Placental pericyte (primary cell): ENCODE data around the gene LCE3D. TPM values are rescaled to one million over a fixed set of nuclear protein-coding genes. Genes with fewer than 3 reads are reported as not detected.

Source experiments
- small RNA-seq: library from RNA; depleted of rRNA; stranded (forward); fragments of <200 nt; gene quantifications from one replicate; pipeline ENCODE3, GENCODE V24; 2012; ENCODE audit warnings: low replicate concordance
- total RNA-seq: library from RNA; depleted of rRNA; stranded (reverse); fragments of >200 nt; gene quantifications from 2 replicates; pipeline ENCODE4 v1.2.3, GENCODE V29; 2012

LCE3D gene, protein sequence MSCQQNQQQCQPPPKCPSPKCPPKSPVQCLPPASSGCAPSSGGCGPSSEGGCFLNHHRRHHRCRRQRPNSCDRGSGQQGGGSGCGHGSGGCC
- not detected in 2 replicates for total RNA-seq

DNA sequence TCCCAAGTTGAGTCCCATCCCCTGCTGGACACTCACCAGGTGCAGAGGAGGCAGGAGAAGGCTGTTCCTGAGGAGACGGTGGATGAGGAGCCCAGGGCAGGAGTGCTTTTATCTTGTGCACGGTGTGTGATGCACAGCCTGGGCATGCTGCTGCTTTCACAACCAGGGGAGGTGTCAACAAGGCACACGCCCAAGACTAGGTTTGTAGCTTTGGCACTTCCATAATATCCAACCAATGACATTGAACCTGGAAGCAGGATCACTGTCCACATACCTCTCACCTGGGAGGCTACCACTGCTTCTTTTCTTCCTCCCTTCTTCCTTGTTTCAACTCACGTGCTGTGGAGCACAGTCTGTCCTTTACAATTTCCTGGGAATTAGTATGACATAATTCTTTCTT, at the start of gene LCE3D:
TSS of gene LCE3D (minus strand) at position 84 of the 400 bp plus-strand sequence. CDS start 580 bp downstream, outside the sequence.

DNA sequence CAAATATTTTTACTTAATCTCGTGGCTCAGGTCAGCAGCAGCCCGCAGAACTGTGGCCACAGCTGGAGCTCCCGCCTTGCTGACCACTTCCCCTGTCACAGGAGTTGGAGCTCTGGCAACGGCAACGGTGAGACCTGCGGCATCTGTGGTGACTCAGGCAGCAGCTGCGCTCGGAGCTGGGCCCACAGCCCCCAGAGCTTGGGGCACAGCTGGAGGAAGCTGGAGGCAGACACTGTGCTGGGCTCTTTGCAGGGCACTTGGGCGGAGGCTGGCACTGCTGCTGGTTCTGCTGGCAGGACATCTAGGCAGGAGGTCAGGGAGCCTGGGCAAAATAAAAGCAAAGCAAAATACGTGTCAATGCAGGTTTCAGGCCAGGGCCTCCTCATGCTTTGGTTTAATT, 42.5 kb upstream of the LCE3D start, which contains the start of gene LCE3A:
TSS of gene LCE3A (minus strand) at position 301 of the 400 bp plus-strand sequence. CDS start at position 301, 0 bp downstream.

DNA sequence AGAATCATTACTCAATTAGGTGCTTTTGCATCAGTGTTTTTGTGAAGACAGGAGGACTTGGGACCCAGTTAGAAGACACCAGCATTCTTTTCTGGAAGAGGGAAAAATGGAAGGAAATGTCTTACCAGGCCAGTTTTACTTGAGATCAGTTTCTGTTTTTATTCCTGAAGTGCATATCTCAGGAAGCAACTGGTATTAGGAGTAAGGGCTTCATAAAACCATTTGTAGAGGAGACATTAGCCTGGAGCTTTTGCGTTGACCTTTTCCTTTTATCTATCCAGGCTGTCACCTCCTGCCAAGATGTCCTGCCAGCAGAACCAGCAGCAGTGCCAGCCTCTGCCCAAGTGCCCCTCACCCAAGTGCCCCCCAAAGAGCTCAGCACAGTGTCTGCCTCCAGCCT, 33.2 kb upstream of the LCE3D start, which contains the start of gene LCE3B:
TSS of gene LCE3B (plus strand) at position 301 of the 400 bp plus-strand sequence. CDS start at position 301, 0 bp downstream.

DNA sequence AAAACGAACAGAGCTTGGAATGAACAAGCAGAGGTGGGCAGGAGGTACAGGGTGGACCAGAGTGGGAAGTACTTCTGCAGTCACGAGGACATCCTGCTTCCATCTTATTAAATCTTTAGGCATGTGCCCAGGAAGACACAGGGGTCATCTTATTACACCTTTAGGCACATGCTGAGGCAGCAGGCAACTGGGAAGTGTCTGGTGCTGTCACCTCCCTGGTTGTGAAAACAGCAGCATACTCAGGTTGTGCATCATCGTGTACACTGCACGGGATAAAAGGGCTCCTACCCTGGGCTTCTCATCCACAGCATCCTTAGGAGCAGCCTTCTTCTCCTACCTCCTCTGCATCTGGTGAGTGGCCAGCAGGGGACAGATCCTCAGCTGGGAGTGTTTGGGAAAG, 19.6 kb upstream of the LCE3D start, which contains the start of gene LCE3C:
TSS of gene LCE3C (plus strand) at position 301 of the 400 bp plus-strand sequence. CDS start 498 bp downstream, outside the sequence.

DNA sequence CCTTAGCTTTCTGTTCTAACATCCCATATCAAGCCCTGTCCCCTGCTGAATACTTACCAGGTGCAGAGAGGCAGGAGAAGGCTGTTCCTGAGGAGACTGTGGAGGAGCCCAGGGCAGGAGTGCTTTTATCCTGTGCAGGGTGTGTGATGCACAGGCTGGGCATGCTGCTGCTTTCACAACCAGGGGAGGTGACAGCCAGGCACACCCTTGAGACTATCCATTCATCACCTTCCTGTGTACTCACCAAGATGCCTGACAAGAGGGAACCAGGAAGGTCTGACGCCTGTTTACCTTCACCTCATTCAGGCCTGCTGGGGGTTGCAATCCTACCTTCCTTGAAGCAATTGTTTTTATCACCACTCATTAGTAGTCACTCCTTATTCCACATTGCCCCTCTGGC, 13.6 kb downstream of the LCE3D start, which contains the start of gene LCE3E:
TSS of gene LCE3E (minus strand) at position 100 of the 400 bp plus-strand sequence. CDS start 572 bp downstream, outside the sequence.

Small RNAs within 50 kb of the gene (small RNA-seq; reads per million reads assigned to genes)
- gene LCE3A (not detected), gene LCE3B (not detected)

Other genes starting within 250 kb of the LCE3D start
- gene FLG2, start 220.5 kb downstream of the LCE3D start, total RNA-seq = not detected in 2 replicates
- gene CRNN, start 166.3 kb downstream of the LCE3D start, total RNA-seq = not detected in 2 replicates
- not detected in 2 replicates for gene LCE5A, start 69.7 kb downstream of the LCE3D start, total RNA-seq
- not detected in 2 replicates for gene CRCT1, start 66.0 kb downstream of the LCE3D start, total RNA-seq
- not detected in 2 replicates for gene LCE3E, start 13.7 kb downstream of the LCE3D start, total RNA-seq
- not detected in 2 replicates for gene LCE3C, start 19.7 kb upstream of the LCE3D start, total RNA-seq
- gene LCE3B, start 33.3 kb upstream of the LCE3D start, total RNA-seq = not detected in 2 replicates
- not detected in 2 replicates for gene LCE3A, start 42.6 kb upstream of the LCE3D start, total RNA-seq
- gene LCE2D, start 82.9 kb upstream of the LCE3D start, total RNA-seq = not detected in 2 replicates
- gene LCE2C, start 94.8 kb upstream of the LCE3D start, total RNA-seq = not detected in 2 replicates
- not detected in 2 replicates for gene LCE2B, start 105.6 kb upstream of the LCE3D start, total RNA-seq
- gene LCE2A, start 117.8 kb upstream of the LCE3D start, total RNA-seq = 0.57 TPM in 1 of 2 replicates, not detected in the other
- gene LCE4A, start 127.6 kb upstream of the LCE3D start, total RNA-seq = not detected in 2 replicates
- not detected in 2 replicates for gene KPRP, start 177.5 kb upstream of the LCE3D start, total RNA-seq
- not detected in 2 replicates for gene LCE1F, start 194.6 kb upstream of the LCE3D start, total RNA-seq
- not detected in 2 replicates for gene LCE1E, start 205.7 kb upstream of the LCE3D start, total RNA-seq
- not detected in 2 replicates for gene LCE1D, start 216.2 kb upstream of the LCE3D start, total RNA-seq
- gene LCE1C, start 226.1 kb upstream of the LCE3D start, total RNA-seq = not detected in 2 replicates
- gene LCE1B, start 231.5 kb upstream of the LCE3D start, total RNA-seq = not detected in 2 replicates
- not detected in 2 replicates for gene LCE1A, start 247.0 kb upstream of the LCE3D start, total RNA-seq